ENCODE measurements around the gene CYSTM1.

CYSTM1 gene

DNA sequence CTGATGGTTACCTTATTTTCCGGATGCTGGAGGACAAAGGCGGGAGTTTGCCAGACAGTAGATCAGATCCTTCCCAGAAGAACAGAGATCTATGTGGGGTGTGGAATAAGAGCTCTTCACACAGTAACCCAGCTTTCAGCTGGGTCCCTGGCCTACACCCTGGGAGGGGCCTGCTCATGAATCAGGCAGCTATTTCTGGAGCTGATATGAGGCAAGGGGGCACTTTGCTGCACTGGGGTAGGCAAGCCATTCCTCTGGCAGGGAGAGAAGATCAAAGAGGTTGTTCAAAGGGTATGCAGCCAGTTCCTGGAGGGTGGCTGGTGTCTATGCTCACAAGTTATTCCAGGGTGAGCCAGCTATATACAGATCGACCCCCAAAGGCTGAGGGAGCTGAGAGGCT lies 48.6 kb downstream of the CYSTM1 start:
- Mint-ChIP-seq H3K27ac (no peak overlapping the region), H3K4me1 (peaks cover 17% of the 10 kb centered on the region), H3K4me3 (no peak overlapping the region), H3K9me3 (no peaks in the 10 kb centered on the region), H3K36me3 (peaks cover 2% of the 10 kb centered on the region), H3K27me3 (no peaks in the 10 kb centered on the region)

DNA sequence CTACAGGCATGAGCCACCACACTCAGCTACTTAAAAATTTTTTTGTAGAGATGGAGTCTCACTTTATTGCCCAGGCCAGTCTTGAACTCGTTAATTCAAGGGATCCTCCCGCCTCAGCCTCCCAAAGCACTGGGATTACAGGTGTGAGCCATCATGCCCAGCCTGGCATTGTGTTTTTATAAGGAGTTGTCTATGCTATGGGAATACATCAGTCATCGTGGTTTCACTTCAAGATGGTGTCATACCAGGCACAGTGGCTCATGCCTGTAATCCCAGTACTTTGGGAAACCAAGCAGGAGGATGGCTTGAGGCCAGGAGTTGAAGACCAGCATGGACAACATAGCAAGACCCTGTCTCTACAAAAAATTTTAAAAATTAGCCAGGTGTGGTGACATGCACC lies 49.7 kb downstream of the CYSTM1 start:
- H3K4me3 Mint-ChIP-seq = no peak overlapping the region
- H3K27ac Mint-ChIP-seq = no peak overlapping the region
- H3K4me1 Mint-ChIP-seq = peaks cover 17% of the 10 kb centered on the region
- no peaks in the 10 kb centered on the region for H3K27me3 Mint-ChIP-seq
- H3K36me3 Mint-ChIP-seq = peaks cover 2% of the 10 kb centered on the region
- H3K9me3 Mint-ChIP-seq = no peaks in the 10 kb centered on the region

DNA sequence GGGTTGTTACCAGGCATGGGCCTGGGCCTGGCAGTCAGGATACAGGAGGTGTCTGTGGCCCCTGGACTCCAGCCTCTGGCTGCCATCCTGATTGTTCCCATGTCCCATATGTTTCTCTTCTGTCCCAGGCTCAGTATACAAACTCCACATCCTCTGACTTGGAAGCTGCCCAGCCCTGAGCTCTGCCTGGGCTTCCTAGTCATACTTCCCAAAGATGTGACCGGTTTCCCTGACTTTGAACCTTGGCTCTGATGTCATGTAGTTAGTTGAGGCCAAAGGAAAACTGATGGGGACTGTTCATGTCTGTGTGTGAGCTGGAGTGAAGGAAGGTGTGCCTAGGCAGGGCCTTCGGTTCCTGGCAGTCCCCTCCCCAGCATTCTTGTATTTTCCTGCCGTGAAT lies 50.4 kb downstream of the CYSTM1 start:
- H3K27ac Mint-ChIP-seq = no peak overlapping the region
- peaks cover 13% of the 10 kb centered on the region for H3K4me1 Mint-ChIP-seq
- H3K36me3 Mint-ChIP-seq = peaks cover 2% of the 10 kb centered on the region
- no peak overlapping the region for H3K4me3 Mint-ChIP-seq
- H3K27me3 Mint-ChIP-seq = no peaks in the 10 kb centered on the region
- H3K9me3 Mint-ChIP-seq = no peaks in the 10 kb centered on the region

DNA sequence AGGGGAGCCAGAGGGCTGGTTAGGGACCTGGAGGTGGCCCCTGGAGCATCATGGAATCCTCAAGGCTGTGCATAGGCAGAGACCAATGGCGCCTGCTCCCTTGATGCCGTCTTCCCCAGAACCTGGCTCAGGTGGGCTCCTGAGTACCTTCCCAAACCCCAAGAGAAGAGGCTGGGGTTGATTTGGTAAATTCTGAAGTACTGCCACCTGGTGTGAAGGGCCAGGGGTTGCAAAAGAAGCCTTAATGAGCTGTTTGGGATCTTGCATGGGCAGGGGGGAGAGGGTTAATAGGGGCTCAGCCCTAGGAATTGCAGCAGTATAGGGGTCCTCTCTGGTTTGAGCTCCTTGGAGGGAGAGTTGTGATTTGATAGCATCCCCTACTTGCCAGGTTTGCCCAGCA lies 52.1 kb downstream of the CYSTM1 start:
- no peak overlapping the region for H3K4me3 Mint-ChIP-seq
- H3K9me3 Mint-ChIP-seq = no peaks in the 10 kb centered on the region
- peaks cover 3% of the 10 kb centered on the region for H3K4me1 Mint-ChIP-seq
- H3K27ac Mint-ChIP-seq = no peak overlapping the region
- H3K36me3 Mint-ChIP-seq = no peaks in the 10 kb centered on the region
- no peaks in the 10 kb centered on the region for H3K27me3 Mint-ChIP-seq

DNA sequence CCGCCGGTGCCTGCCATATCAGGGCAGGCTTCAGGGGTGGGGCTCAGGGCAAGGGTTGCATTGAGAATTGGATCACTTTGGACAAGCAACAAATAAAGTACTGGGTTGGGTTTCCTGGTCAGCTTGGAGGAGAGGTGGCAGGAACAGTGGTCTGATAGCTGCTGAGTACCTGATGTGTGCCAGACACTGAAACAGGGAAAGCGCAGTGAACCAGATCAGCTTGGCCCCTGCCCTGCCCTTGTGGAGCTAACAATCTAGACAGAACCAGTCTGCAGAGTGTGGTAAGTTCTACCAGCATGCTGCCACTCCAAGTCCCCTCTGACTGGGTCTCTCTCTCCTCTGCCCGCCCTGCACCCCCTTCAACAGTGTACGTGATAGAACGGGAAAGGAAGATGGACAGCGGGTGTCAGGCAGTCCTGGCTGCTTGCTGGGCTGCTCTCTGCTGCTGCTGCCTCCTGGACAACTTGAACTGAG lies 53.4 kb downstream of the CYSTM1 start:
- H3K36me3 Mint-ChIP-seq = no peaks in the 10 kb centered on the region
- H3K27me3 Mint-ChIP-seq = no peaks in the 10 kb centered on the region
- no peaks in the 10 kb centered on the region for H3K4me1 Mint-ChIP-seq
- H3K9me3 Mint-ChIP-seq = no peaks in the 10 kb centered on the region
- H3K4me3 Mint-ChIP-seq = no peak overlapping the region
- H3K27ac Mint-ChIP-seq = no peak overlapping the region

DNA sequence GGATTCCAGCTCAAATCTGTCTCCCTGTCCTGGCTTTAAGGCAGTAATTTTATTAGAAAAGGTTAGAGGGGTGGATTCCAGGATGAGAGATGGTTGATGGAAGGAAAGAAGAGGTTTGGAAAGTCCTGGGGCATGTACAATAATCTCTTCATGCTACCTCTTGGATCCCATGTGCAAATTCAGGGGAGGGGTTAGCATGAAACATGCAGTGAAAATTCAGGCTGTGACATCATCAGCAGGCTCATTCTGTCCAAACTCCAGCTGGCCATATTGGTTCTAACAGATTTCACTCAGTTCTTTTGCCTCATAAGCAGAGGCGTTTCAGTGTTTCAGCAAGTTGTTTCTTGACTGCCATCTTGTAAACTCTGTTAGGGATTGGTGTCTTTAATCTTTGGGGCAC lies 55.4 kb downstream of the CYSTM1 start:
- no peak overlapping the region for H3K4me3 Mint-ChIP-seq
- no peaks in the 10 kb centered on the region for H3K9me3 Mint-ChIP-seq
- no peak overlapping the region for H3K27ac Mint-ChIP-seq
- H3K4me1 Mint-ChIP-seq = no peaks in the 10 kb centered on the region
- no peaks in the 10 kb centered on the region for H3K27me3 Mint-ChIP-seq
- no peaks in the 10 kb centered on the region for H3K36me3 Mint-ChIP-seq

DNA sequence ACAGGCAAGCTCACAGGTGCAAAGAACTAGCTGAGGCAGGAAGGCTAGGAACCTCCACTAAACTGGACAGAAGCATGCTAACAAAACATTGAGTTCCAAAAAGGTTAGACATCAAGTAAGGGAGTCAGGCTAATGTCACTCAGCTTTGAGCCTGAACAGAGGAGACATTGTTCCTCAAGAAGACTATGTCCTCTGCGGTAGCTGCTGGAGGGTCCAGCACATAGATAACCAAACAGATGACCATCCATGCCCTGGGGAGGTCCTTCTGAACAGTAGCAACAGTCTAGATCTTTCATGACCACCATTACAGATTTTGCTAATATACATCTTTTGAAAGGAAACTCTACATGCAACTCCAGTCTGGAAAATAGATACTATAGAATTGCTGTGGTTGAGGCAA lies 57.7 kb downstream of the CYSTM1 start:
- Mint-ChIP-seq H3K4me1 (no peaks in the 10 kb centered on the region), H3K36me3 (no peaks in the 10 kb centered on the region), H3K27ac (no peak overlapping the region), H3K27me3 (no peaks in the 10 kb centered on the region), H3K4me3 (no peak overlapping the region), H3K9me3 (no peaks in the 10 kb centered on the region)

DNA sequence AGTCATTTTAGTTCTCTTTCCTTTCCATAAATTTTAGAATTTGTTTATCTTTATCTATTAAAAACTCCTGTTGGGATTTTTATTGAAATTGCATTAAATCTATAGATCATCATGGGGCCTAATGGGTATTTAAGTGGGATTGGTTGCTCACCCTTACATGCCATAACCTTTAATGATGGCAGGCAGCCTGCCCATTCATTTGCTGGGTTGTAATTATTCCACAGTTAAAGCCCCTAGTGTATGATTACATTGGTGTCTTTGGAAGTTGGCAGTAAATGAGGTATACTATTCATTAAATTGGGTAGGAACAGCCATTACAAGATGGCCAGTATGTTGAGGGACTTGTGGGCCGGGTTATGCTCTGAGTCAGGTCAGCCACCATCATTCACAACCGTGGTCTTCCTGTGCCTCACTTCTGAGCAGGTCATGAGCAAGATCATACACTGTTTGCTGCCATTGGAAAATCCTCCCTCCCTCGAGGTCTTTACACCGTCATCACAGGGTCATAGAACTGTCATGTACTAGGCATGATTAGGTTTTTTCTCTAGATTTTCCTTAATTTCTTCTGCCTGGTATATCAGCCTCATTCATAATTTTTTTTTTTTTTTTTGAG lies 59.5 kb downstream of the CYSTM1 start:
- H3K9me3 Mint-ChIP-seq = no peaks in the 10 kb centered on the region
- H3K27me3 Mint-ChIP-seq = no peaks in the 10 kb centered on the region
- H3K36me3 Mint-ChIP-seq = no peaks in the 10 kb centered on the region
- no peak overlapping the region for H3K27ac Mint-ChIP-seq
- no peaks in the 10 kb centered on the region for H3K4me1 Mint-ChIP-seq
- no peak overlapping the region for H3K4me3 Mint-ChIP-seq

DNA sequence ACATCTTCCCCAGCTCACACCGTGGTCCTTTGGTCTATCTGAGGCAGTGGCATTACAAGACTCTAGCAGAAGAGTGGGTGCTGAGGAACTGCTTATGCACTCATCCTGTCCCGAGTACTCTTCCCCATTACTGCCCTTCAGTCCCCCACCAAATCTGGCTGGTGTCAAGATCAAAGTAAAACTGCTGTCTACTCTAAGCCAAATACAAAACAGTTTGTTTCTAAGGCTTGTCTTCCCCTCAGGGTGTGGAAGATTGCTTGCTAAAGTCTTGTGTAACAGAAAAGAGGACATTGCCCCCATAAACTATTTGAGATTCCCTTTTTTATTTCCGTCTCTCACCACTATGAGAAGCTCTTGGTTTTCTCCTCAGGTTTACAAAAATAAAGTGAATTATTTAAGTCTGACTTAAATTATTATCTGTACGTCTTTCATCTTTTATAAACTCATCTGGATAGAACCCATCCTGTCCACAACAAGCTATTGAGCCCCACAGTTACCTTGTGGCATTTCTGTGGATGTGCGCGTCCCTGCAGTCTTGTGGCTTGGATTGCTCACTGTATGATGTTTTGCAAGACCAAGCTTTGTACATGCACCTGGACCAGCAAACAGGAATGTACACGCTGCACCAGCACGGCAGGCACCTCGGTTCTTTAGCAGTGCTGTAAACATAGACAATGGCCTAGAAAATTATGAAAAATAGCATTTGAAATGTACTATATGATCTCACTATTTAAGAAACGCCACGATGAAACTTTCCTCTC lies 61.0 kb downstream of the CYSTM1 start:
- no peaks in the 10 kb centered on the region for H3K36me3 Mint-ChIP-seq
- no peak overlapping the region for H3K27ac Mint-ChIP-seq
- H3K27me3 Mint-ChIP-seq = no peaks in the 10 kb centered on the region

DNA sequence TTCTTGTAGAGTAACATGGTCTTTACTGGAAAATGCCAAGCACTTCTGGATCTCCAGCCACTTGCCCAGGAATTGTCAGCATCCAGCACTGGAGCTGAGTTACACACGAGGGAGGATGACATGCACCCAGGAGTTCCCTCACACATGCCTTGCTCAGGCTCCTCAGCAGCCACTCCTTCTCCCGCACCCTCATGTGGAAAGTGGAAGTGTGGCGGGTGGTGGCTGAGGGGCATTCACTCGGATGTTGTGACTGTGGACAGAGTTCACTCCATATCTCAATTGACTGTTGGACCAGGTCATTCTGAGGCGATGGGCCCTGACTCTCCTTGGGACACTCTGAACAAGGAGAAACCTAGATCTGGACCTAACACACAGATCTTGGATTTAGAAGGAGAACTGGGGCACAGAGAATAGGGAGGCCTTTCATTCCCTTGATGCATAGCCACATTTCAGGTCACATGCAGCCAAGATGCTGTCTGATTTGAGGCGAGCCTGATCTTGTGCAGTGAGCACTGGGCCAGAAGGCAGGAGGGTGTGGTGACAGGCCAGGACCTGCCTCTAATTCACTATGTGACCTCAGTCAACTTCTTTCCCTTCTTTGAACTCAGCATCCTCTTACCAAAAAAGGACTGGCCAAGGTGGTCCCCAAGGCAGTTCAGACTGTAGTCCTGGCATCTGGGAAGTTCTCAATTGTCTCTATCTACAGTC lies 62.1 kb downstream of the CYSTM1 start:
- H3K4me3 Mint-ChIP-seq = no peak overlapping the region
- no peaks in the 10 kb centered on the region for H3K36me3 Mint-ChIP-seq
- no peak overlapping the region for H3K27ac Mint-ChIP-seq

More for the DNA sequence above, 61.0 kb downstream of the CYSTM1 start:
- Mint-ChIP-seq H3K4me3 (no peak overlapping the region), H3K9me3 (no peaks in the 10 kb centered on the region), H3K4me1 (no peaks in the 10 kb centered on the region)

DNA sequence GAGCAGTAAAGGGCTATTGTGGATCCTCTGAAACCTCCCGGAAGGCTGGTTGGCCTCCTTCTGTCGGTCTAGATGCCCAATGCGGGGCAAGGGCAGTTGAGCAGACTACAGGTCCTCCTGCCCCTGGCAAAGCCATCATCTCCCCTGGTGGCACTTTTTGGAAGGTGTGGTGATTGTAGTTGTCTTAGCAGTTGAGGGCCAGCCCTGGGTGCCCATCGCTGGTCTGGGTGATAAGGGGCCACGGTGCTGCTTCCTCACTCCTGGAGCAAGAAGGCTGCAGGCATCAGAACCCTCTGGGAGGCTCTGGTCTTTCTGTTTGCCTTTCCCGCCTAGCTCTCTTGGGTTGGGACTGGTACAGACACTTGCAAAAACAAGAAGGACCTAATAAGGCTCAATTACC lies 63.8 kb downstream of the CYSTM1 start:
- H3K27ac Mint-ChIP-seq = no peak overlapping the region
- no peaks in the 10 kb centered on the region for H3K27me3 Mint-ChIP-seq
- no peaks in the 10 kb centered on the region for H3K4me1 Mint-ChIP-seq
- no peaks in the 10 kb centered on the region for H3K9me3 Mint-ChIP-seq
- H3K4me3 Mint-ChIP-seq = no peak overlapping the region
- no peaks in the 10 kb centered on the region for H3K36me3 Mint-ChIP-seq

More for the DNA sequence above, 62.1 kb downstream of the CYSTM1 start:
- Mint-ChIP-seq H3K27me3 (no peaks in the 10 kb centered on the region), H3K4me1 (no peaks in the 10 kb centered on the region), H3K9me3 (no peaks in the 10 kb centered on the region)

DNA sequence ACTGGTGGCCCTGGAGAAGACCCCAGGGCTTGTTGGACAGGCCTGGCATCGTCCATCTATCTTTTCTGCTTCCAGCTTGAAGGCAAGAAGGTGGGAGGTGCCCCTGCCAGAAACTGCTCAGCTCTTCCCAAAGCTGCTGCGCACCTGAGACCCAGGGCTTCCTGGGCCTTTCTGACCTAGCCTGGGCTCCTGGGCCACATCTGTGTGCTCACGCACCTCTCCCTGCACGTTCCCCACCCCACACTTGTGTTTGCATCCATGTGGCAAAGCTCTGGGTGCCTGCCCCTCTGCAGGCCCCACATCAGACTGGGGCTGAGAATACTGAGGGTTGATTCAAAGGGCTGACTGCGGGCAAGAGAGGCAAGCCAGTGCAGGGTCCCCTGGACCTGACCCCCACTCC lies 64.5 kb downstream of the CYSTM1 start:
- Mint-ChIP-seq H3K27ac (no peak overlapping the region), H3K9me3 (no peaks in the 10 kb centered on the region)

DNA sequence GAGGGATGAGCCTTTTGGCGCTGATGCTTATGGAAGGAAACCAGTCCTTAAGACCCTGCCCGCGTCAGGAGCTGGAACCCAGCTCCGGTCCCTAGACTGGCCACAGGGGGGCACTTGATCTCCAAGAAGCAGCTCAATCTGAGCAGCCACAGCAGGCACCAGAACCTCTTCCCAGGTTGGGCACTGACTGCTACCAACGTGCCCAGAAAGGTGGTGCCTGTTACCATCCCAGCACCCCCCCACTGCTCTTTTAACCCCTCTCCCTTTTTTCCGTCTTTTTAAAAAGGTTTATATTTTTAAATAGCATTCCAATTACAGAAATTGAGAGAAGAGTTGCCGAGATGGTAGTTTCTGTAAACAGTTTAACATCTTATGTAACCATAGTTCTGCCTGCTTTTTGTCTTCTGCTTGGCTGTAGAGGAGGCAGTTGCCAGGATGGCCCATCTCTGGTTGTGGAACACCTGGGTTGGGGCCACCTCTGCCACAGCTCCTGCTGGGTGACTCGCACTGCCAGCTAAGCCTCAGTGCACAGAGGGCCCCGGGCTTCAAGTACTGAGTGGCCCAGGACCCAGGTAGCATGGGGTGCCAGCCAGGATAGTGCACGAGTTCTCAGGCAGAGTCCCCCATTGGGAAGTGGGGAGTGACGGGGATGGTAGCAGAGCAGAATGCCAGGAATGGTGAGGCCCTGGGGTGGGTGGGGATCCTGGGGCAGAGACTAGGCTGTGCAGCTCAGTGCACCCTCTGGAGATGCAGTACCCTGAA lies 65.1 kb downstream of the CYSTM1 start:
- Mint-ChIP-seq H3K4me1 (peaks cover 8% of the 10 kb centered on the region), H3K27ac (no peak overlapping the region), H3K36me3 (no peaks in the 10 kb centered on the region), H3K27me3 (no peaks in the 10 kb centered on the region), H3K4me3 (no peak overlapping the region), H3K9me3 (no peaks in the 10 kb centered on the region)

More for the DNA sequence above, 64.5 kb downstream of the CYSTM1 start:
- peaks cover 1% of the 10 kb centered on the region for H3K4me1 Mint-ChIP-seq
- H3K27me3 Mint-ChIP-seq = no peaks in the 10 kb centered on the region
- H3K4me3 Mint-ChIP-seq = no peak overlapping the region
- H3K36me3 Mint-ChIP-seq = no peaks in the 10 kb centered on the region

DNA sequence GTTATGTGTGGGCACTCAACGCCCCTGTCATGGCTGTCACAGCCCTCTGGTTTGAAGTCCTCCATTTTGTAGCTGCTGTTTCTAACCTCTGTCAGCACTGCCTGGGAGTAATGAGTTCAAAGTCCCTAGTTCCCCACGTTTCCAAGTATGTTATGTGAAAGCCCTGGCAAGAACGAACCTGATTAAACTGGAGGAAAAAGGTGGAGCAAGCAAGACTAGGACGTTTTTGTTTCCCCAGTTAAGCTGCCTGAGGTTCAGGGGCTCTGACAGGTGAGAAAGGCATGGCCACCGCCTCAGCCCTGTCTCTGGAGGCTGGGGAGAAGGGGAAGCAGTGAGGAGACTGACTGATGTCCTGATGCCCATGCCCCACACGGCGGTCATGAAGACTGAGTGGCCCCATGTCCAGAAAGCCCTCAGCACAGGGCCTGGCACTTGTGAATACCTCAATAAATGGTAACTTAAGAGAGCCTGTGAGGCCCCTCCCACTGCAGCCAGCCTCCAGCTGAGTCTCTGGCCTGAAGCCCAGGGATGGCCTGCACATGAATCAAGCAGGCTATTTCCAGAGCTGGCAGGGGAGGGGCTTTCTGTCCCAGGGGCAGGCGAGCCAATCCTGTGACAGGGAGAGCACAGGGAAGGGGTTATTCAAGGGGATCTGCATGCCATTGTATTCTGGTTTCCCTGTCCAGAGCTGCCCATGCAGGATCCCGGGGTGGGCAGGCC lies 66.2 kb downstream of the CYSTM1 start:
- no peak overlapping the region for H3K27ac Mint-ChIP-seq
- no peaks in the 10 kb centered on the region for H3K36me3 Mint-ChIP-seq
- no peak overlapping the region for H3K4me3 Mint-ChIP-seq
- H3K4me1 Mint-ChIP-seq = peaks cover 16% of the 10 kb centered on the region
- H3K9me3 Mint-ChIP-seq = no peaks in the 10 kb centered on the region
- no peaks in the 10 kb centered on the region for H3K27me3 Mint-ChIP-seq

DNA sequence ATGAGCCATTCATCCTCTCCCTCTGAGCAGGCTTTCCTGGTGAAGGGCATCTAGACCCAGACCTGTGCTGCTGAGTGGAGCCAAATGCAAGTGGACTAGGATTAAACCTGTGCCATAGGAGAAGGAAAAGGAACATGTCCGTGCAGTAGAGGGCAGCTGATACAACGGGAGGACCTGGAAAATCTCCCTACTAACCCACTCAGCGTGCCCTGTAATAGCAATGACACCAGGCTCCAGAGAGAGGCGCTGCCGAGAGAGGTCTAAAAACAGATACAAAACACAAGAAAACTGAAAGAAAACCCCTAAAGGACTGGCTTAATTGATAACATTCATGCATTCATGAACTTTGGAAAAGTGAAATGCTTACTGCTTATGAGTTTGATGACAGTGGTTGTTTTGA lies 67.1 kb downstream of the CYSTM1 start:
- no peaks in the 10 kb centered on the region for H3K27me3 Mint-ChIP-seq
- no peak overlapping the region for H3K27ac Mint-ChIP-seq
- no peak overlapping the region for H3K4me3 Mint-ChIP-seq
- H3K36me3 Mint-ChIP-seq = no peaks in the 10 kb centered on the region
- H3K9me3 Mint-ChIP-seq = no peaks in the 10 kb centered on the region
- peaks cover 23% of the 10 kb centered on the region for H3K4me1 Mint-ChIP-seq
